ENCODE results near the gene DIP2C.
"Not testable (repeated sequence)": the region's sequence is repeated elsewhere in the genome, so short reads cannot be mapped to it uniquely, and the experiment has no call there.

Gene DIP2C

DNA sequence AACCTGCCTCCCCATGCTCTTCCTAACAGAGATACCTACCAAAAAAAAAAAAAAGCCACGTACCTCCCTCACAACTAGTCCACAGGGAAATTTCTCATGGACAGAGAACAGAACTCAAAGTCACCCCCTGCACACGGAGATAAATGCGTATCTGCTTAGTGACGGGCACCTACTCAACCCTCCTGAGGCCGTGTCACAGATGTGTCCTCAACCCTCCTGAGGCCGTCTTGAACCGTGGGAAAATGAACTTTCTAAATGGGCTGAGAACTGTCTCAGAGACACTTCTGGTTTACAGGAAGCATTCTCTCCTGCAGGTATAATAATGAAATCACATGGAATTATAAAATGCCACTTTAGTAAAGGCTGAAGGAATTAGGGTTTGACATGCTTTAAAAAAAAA is 155.9 kb downstream of the DIP2C start:
- Histone ChIP-seq H2BK5ac (ENCODE audit: low read length) (no peak overlapping the region), H3K79me2 (ENCODE audit: control insufficient read depth, insufficient read depth, low read length) (no peaks in the 10 kb centered on the region), H4K5ac (ENCODE audit: low read length) (no peak overlapping the region), H3K4me3 (ENCODE audit: low read length) (no peak overlapping the region), H3K27ac (ENCODE audit: low read depth, low read length) (no peak overlapping the region), H3K79me1 (ENCODE audit: low read length) (no peaks in the 10 kb centered on the region), H3K23ac (ENCODE audit: low read length) (no peak overlapping the region), H4K8ac (ENCODE audit: low read depth, low read length) (no peak overlapping the region), H3K4me2 (ENCODE audit: low read length) (no peak overlapping the region), H3K36me3 (ENCODE audit: control insufficient read depth, insufficient read depth, low read length) (no peaks in the 10 kb centered on the region), H3K9ac (ENCODE audit: low read length) (no peak overlapping the region), H2BK120ac (ENCODE audit: low read depth, low read length) (no peak overlapping the region), H3K18ac (ENCODE audit: low read length) (no peak overlapping the region), H3K4ac (ENCODE audit: low read depth, low read length) (no peak overlapping the region), H3K56ac (ENCODE audit: low read length) (no peak overlapping the region), H2BK15ac (replicated peaks; ENCODE audit: low read depth) (no peak overlapping the region), H2AK5ac (ENCODE audit: low read length) (no peak overlapping the region), H3K4me1 (ENCODE audit: control insufficient read depth, low read depth, low read length) (no peaks in the 10 kb centered on the region), H3K27me3 (ENCODE audit: insufficient read depth, low read length, poor library complexity) (no peaks in the 10 kb centered on the region)
- no peak for DNase-seq
- WGBS (ENCODE audit: extremely low coverage, insufficient coverage, low lambda C conversion rate) = no CpG with 5 or more reads among the region's 7 CpGs

DNA sequence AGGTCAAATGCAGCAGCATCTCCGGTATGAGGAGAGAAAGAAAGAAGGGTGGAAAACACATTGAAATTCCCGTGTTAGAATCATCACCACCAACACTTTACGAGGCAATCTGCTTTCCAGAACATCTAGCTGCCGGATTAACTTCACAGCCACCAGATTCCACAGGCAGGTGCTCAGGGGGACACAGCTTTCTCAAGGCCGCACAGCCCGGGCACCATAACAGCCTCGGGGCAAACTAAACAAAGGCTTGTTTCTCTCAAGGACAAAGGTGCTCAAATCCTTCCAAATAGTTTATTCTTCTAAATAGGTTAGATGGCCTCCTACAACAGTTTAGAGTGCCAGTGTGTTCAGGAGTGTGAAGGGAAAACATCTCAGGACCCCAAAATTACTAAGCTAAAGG is 156.3 kb downstream of the DIP2C start:
- Histone ChIP-seq H3K23ac (ENCODE audit: low read length) (no peak overlapping the region), H3K18ac (ENCODE audit: low read length) (no peak overlapping the region), H3K4ac (ENCODE audit: low read depth, low read length) (no peak overlapping the region), H4K8ac (ENCODE audit: low read depth, low read length) (no peak overlapping the region), H2BK15ac (replicated peaks; ENCODE audit: low read depth) (no peak overlapping the region), H3K27ac (ENCODE audit: low read depth, low read length) (no peak overlapping the region), H3K4me3 (ENCODE audit: low read length) (no peak overlapping the region), H4K5ac (ENCODE audit: low read length) (no peak overlapping the region), H3K4me2 (ENCODE audit: low read length) (no peak overlapping the region), H3K4me1 (ENCODE audit: control insufficient read depth, low read depth, low read length) (no peaks in the 10 kb centered on the region), H3K9ac (ENCODE audit: low read length) (no peak overlapping the region), H2BK5ac (ENCODE audit: low read length) (no peak overlapping the region), H3K27me3 (ENCODE audit: insufficient read depth, low read length, poor library complexity) (no peaks in the 10 kb centered on the region), H3K79me1 (ENCODE audit: low read length) (no peaks in the 10 kb centered on the region), H2BK120ac (ENCODE audit: low read depth, low read length) (no peak overlapping the region), H3K79me2 (ENCODE audit: control insufficient read depth, insufficient read depth, low read length) (no peaks in the 10 kb centered on the region), H3K36me3 (ENCODE audit: control insufficient read depth, insufficient read depth, low read length) (no peaks in the 10 kb centered on the region), H2AK5ac (ENCODE audit: low read length) (no peak overlapping the region), H3K56ac (ENCODE audit: low read length) (no peak overlapping the region)
- no CpG with 5 or more reads among the region's 7 CpGs for WGBS (ENCODE audit: extremely low coverage, insufficient coverage, low lambda C conversion rate)
- peak; percentile 57 for DNase-seq

DNA sequence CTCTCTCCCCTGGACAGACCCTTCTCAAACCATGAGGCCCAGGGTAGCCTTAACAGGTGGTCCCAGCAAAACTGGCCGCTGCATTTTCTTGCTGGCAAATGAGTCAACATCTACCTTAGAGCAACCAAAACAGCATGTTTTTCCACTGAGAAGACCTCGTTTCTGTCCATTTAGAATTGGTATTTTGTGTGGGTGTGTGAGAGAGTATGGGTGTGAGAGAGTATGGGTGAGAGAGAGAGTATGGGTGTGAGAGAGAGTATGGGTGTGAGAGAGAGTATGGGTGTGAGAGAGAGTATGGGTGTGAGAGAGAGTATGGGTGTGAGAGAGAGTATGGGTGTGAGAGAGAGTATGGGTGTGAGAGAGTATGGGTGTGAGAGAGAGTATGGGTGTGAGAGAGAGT is 157.1 kb downstream of the DIP2C start:
- H3K27ac ChIP-seq (ENCODE audit: low read depth, low read length); H3K4me2 ChIP-seq (ENCODE audit: low read length); H3K4me1 ChIP-seq (ENCODE audit: control insufficient read depth, low read depth, low read length); H3K27me3 ChIP-seq (ENCODE audit: insufficient read depth, low read length, poor library complexity); H2BK120ac ChIP-seq (ENCODE audit: low read depth, low read length); H3K36me3 ChIP-seq (ENCODE audit: control insufficient read depth, insufficient read depth, low read length); H3K18ac ChIP-seq (ENCODE audit: low read length); H3K79me2 ChIP-seq (ENCODE audit: control insufficient read depth, insufficient read depth, low read length); H3K79me1 ChIP-seq (ENCODE audit: low read length); H3K4ac ChIP-seq (ENCODE audit: low read depth, low read length); H3K23ac ChIP-seq (ENCODE audit: low read length); H4K5ac ChIP-seq (ENCODE audit: low read length); H4K8ac ChIP-seq (ENCODE audit: low read depth, low read length); H2BK5ac ChIP-seq (ENCODE audit: low read length); H2AK5ac ChIP-seq (ENCODE audit: low read length); H2BK15ac ChIP-seq (replicated peaks; ENCODE audit: low read depth); H3K9ac ChIP-seq (ENCODE audit: low read length); H3K56ac ChIP-seq (ENCODE audit: low read length); H3K4me3 ChIP-seq (ENCODE audit: low read length); DNase-seq: not testable (repeated sequence)
- 100% methylated on average over 1 of the region's 2 CpGs for WGBS (ENCODE audit: extremely low coverage, insufficient coverage, low lambda C conversion rate)

DNA sequence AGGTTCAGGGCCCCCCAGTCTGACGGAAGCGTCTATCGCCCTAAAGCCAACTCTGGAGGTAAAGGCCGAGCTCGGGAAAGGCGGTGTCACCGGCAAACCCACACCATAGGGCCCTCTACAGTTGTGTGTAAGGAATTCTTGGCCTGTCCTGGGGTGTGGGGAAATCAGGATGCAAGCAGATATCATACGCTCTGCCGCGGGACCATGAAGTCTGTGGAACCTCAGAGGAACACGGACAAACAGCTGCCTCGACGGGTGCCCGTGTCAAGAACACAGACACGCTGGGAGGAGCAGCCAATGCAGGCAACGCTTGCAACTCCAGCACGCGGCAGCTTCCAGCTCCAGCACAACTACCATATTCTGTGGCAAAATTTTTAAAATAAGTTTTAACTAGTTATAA is 157.9 kb downstream of the DIP2C start:
- WGBS (ENCODE audit: extremely low coverage, insufficient coverage, low lambda C conversion rate) = no CpG with 5 or more reads among the region's 18 CpGs
- Histone ChIP-seq H3K9ac (ENCODE audit: low read length) (no peak overlapping the region), H3K4ac (ENCODE audit: low read depth, low read length) (no peak overlapping the region)

DNA sequence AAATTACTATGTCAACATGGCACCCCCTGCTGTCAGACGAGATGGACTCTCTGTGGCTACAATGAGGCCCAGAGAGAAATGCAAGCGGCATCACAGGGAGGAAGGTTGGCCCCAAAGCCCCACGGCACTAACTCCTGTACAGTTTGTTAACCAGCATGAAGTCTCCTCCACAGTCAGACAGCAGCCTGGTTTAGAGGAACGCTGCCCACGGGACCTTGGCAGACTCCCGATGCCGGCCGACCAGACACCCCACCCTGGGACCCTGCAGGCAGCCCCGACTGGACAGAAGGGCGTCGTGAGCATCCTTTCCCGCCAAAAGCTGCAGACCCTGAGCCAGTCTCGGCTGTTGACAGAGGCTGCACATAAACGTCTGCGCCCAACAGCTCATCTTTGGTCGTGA is 158.8 kb downstream of the DIP2C start:
- Histone ChIP-seq H4K8ac (ENCODE audit: low read depth, low read length) (no peak overlapping the region), H3K18ac (ENCODE audit: low read length) (no peak overlapping the region), H3K36me3 (ENCODE audit: control insufficient read depth, insufficient read depth, low read length) (no peaks in the 10 kb centered on the region), H3K4me3 (ENCODE audit: low read length) (no peak overlapping the region), H2BK15ac (replicated peaks; ENCODE audit: low read depth) (no peak overlapping the region), H3K9ac (ENCODE audit: low read length) (no peak overlapping the region), H2BK120ac (ENCODE audit: low read depth, low read length) (no peak overlapping the region), H3K27ac (ENCODE audit: low read depth, low read length) (no peak overlapping the region), H3K79me1 (ENCODE audit: low read length) (no peaks in the 10 kb centered on the region), H3K27me3 (ENCODE audit: insufficient read depth, low read length, poor library complexity) (no peaks in the 10 kb centered on the region), H4K5ac (ENCODE audit: low read length) (no peak overlapping the region), H2AK5ac (ENCODE audit: low read length) (no peak overlapping the region), H3K56ac (ENCODE audit: low read length) (no peak overlapping the region), H3K79me2 (ENCODE audit: control insufficient read depth, insufficient read depth, low read length) (no peaks in the 10 kb centered on the region), H3K4me2 (ENCODE audit: low read length) (no peak overlapping the region), H2BK5ac (ENCODE audit: low read length) (no peak overlapping the region), H3K4me1 (ENCODE audit: control insufficient read depth, low read depth, low read length) (no peaks in the 10 kb centered on the region), H3K23ac (ENCODE audit: low read length) (no peak overlapping the region), H3K4ac (ENCODE audit: low read depth, low read length) (no peak overlapping the region)
- WGBS (ENCODE audit: extremely low coverage, insufficient coverage, low lambda C conversion rate) = no CpG with 5 or more reads among the region's 16 CpGs
- DNase-seq = no peak

More for the DNA sequence above, 157.9 kb downstream of the DIP2C start:
- Histone ChIP-seq H2AK5ac (ENCODE audit: low read length) (no peak overlapping the region), H3K79me1 (ENCODE audit: low read length) (no peaks in the 10 kb centered on the region), H3K36me3 (ENCODE audit: control insufficient read depth, insufficient read depth, low read length) (no peaks in the 10 kb centered on the region), H3K27ac (ENCODE audit: low read depth, low read length) (no peak overlapping the region), H2BK15ac (replicated peaks; ENCODE audit: low read depth) (no peak overlapping the region), H4K8ac (ENCODE audit: low read depth, low read length) (no peak overlapping the region), H3K4me3 (ENCODE audit: low read length) (no peak overlapping the region), H2BK120ac (ENCODE audit: low read depth, low read length) (no peak overlapping the region), H3K79me2 (ENCODE audit: control insufficient read depth, insufficient read depth, low read length) (no peaks in the 10 kb centered on the region), H3K56ac (ENCODE audit: low read length) (no peak overlapping the region), H3K27me3 (ENCODE audit: insufficient read depth, low read length, poor library complexity) (no peaks in the 10 kb centered on the region), H3K18ac (ENCODE audit: low read length) (no peak overlapping the region), H3K23ac (ENCODE audit: low read length) (no peak overlapping the region), H3K4me2 (ENCODE audit: low read length) (no peak overlapping the region), H2BK5ac (ENCODE audit: low read length) (no peak overlapping the region), H3K4me1 (ENCODE audit: control insufficient read depth, low read depth, low read length) (no peaks in the 10 kb centered on the region), H4K5ac (ENCODE audit: low read length) (no peak overlapping the region)
- DNase-seq = no peak

DNA sequence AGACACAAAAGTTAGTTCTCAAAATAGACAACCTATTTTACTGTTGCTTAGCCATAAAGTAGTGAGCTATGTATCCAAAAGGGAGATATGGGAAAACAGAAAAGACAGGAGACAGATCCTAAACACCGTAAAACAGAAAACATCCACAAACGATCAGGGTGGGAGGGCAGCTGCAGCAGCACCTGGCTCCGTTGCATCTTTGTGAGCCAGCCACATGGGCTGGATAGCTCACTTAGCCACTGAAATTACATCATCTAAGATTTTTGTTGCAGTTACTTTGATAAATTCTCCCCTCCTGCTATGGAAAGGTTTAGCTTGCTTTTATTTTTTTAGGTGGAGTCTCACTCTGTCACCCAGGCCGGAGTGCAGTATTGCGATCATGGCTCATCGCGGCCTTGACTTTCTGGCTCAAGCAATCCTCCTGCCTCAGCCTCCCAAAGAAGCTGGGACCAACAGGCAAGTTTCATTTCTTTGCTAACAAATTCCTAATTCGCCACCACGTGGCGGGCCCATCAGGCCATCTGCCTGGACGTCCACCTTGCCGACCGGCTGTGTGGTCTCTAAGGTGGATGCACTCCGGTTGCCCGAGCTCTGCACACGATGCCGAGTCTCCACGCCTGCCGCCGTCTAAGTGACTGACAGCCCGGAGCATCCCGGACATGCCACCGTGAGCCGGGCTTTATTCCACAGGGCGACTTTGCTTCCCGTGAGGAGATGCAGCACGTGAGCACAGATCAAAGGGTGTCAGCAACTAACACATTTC is 159.8 kb downstream of the DIP2C start:
- no peak for DNase-seq
- Histone ChIP-seq H3K4me1 (ENCODE audit: control insufficient read depth, low read depth, low read length) (no peaks in the 10 kb centered on the region), H3K4me2 (ENCODE audit: low read length) (no peak overlapping the region), H3K79me1 (ENCODE audit: low read length) (no peaks in the 10 kb centered on the region), H2BK15ac (replicated peaks; ENCODE audit: low read depth) (no peak overlapping the region), H3K18ac (ENCODE audit: low read length) (no peak overlapping the region), H3K23ac (ENCODE audit: low read length) (no peak overlapping the region), H4K5ac (ENCODE audit: low read length) (no peak overlapping the region), H3K36me3 (ENCODE audit: control insufficient read depth, insufficient read depth, low read length) (no peaks in the 10 kb centered on the region), H3K9ac (ENCODE audit: low read length) (no peak overlapping the region), H4K8ac (ENCODE audit: low read depth, low read length) (no peak overlapping the region), H2BK5ac (ENCODE audit: low read length) (no peak overlapping the region), H2BK120ac (ENCODE audit: low read depth, low read length) (no peak overlapping the region), H3K27me3 (ENCODE audit: insufficient read depth, low read length, poor library complexity) (no peaks in the 10 kb centered on the region), H3K27ac (ENCODE audit: low read depth, low read length) (no peak overlapping the region), H3K56ac (ENCODE audit: low read length) (no peak overlapping the region), H3K4ac (ENCODE audit: low read depth, low read length) (no peak overlapping the region), H3K4me3 (ENCODE audit: low read length) (no peak overlapping the region), H2AK5ac (ENCODE audit: low read length) (no peak overlapping the region), H3K79me2 (ENCODE audit: control insufficient read depth, insufficient read depth, low read length) (no peaks in the 10 kb centered on the region)
- no CpG with 5 or more reads among the region's 27 CpGs for WGBS (ENCODE audit: extremely low coverage, insufficient coverage, low lambda C conversion rate)
